ACC112 (cell line): ENCODE measurements around the gene TMLHE.
"Not testable (repeated sequence)": the region's sequence is repeated elsewhere in the genome, so short reads cannot be mapped to it uniquely, and the experiment has no call there.

Experiments
- H2AFZ ChIP-seq: fragments of 200-600 bp; sonication (generic); one replicate; pipeline ENCODE4 v1.6.0; 2017; ENCODE audit warnings: antibody characterized with exemption, low read length; ENCODE audit not compliant: unreplicated experiment
- H3K27ac ChIP-seq: fragments of 200-600 bp; sonication (generic); 2 replicates; pipeline ENCODE4 v1.5.1; 2014; ENCODE audit warnings: low read depth, mild to moderate bottlenecking, antibody characterized with exemption, low read length, moderate library complexity
- H3K27me3 ChIP-seq: fragments of 200-600 bp; sonication (generic); 2 replicates; pipeline ENCODE4 v1.6.1; 2014; ENCODE audit warnings: mild to moderate bottlenecking, antibody characterized with exemption, low read length, moderate library complexity, mixed read lengths; ENCODE audit not compliant: insufficient read depth
- H3K36me3 ChIP-seq: fragments of 200-600 bp; sonication (generic); 2 replicates; pipeline ENCODE4 v1.6.1; 2016; ENCODE audit warnings: mild to moderate bottlenecking, antibody characterized with exemption, low read length, moderate library complexity, mixed read lengths; ENCODE audit not compliant: insufficient read depth
- H3K4me1 ChIP-seq: fragments of 200-600 bp; sonication (generic); one replicate; pipeline ENCODE4 v1.6.1; 2016; ENCODE audit warnings: low read length, mixed read lengths; ENCODE audit not compliant: insufficient read depth, unreplicated experiment, control insufficient read depth
- H3K4me3 ChIP-seq: fragments of 200-600 bp; sonication (generic); 2 replicates; pipeline ENCODE4 v1.5.1; 2014; ENCODE audit warnings: mild to moderate bottlenecking, low read depth, low read length
- H3K79me2 ChIP-seq: fragments of 200-600 bp; sonication (generic); one replicate; pipeline ENCODE4 v1.6.0; 2016; ENCODE audit warnings: low read length; ENCODE audit not compliant: control insufficient read depth, unreplicated experiment, insufficient read depth

TMLHE gene

DNA sequence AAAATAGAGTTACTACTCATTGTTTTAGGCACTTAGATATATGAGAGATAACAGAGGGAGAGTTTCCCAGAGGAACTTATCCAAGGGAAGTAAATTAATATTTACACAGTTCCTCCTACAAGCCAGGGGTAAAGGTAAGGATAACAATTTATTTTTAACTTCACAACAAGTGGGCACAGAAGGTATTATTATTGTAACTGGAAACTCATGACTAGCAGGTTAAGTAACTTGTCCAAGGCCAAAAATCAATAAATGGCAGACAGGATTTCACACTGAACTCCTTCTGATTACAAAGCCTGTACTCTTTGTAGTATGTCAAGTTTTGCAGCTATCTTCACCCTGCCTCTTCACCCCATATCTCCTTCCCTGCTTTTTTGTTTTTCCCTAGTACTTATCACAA is 107.5 kb downstream of the TMLHE start:
- H3K79me2 ChIP-seq, result no peaks in the 10 kb centered on the region
- H3K36me3 ChIP-seq, result peaks cover 7% of the 10 kb centered on the region; the same call in 1 of the 2 replicates
- no peaks in the 10 kb centered on the region for H3K27me3 ChIP-seq
- H2AFZ ChIP-seq, result no peak overlapping the region
- no peak overlapping the region for H3K4me3 ChIP-seq
- H3K4me1 ChIP-seq, result no peaks in the 10 kb centered on the region
- H3K27ac ChIP-seq, result no peak overlapping the region

DNA sequence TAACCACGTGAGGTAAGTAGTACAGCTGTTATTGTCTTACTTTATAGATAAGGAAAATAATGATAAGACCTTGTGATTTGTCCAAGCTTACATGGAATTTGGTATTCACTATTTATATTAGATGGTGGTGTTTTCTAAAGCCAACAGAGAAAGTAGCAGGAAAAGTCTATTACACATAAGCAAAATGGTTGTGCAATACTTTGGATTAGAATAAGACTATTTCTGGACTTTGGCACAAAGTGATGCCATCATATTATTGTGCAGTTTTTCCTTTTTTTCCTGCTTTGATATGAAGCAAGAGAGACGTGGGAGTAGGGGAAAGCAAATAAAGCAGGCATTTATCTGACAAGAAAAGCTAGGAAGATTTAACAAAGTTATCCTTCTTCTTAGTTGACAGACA is 117.6 kb downstream of the TMLHE start:
- not testable (repeated sequence) for H3K4me3 ChIP-seq, H3K36me3 ChIP-seq, H3K79me2 ChIP-seq, H3K27ac ChIP-seq, H3K27me3 ChIP-seq, H3K4me1 ChIP-seq, H2AFZ ChIP-seq

DNA sequence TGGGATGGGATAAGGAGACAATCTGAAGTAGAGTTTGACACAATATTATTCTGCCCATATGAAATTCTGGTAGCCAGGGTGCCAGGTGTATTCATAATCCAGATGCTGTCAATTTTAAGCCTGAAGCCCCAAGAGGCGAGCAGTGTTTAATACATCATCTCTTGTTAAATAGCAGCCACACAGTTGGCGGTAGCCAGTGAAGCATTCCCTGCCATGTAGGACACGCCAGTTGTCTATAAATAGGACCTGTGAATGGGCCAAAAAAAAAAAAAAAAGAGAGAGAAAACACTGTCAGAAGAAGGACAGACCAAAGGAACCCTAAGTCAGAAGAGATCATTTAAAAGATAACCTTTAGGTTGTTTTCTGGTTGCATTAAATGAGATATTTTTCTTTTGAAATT is 121.3 kb downstream of the TMLHE start:
- not testable (repeated sequence) for H3K27ac ChIP-seq, H3K4me3 ChIP-seq, H3K36me3 ChIP-seq, H2AFZ ChIP-seq, H3K79me2 ChIP-seq, H3K4me1 ChIP-seq, H3K27me3 ChIP-seq

DNA sequence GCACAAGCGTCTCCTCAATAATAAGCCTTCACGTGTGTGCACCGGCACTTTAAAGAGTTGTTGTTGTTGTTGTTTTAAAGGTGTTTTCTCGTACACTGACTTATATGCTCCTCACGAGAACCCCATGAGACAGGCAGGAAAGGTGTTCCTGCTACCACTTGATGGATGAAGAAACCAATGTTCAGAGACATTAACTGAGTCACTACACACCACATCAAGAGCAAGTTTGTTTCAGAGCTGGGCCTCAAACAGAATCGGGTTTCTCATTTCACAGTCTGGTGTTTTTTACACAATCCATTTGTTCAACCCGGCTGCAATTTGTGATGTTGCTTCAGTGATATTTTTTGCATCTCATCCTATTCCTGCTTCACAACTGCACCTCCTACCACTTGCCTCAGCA is 135.6 kb downstream of the TMLHE start:
- H3K27me3 ChIP-seq, H3K36me3 ChIP-seq, H2AFZ ChIP-seq, H3K4me3 ChIP-seq, H3K79me2 ChIP-seq, H3K4me1 ChIP-seq, H3K27ac ChIP-seq: not testable (repeated sequence)

DNA sequence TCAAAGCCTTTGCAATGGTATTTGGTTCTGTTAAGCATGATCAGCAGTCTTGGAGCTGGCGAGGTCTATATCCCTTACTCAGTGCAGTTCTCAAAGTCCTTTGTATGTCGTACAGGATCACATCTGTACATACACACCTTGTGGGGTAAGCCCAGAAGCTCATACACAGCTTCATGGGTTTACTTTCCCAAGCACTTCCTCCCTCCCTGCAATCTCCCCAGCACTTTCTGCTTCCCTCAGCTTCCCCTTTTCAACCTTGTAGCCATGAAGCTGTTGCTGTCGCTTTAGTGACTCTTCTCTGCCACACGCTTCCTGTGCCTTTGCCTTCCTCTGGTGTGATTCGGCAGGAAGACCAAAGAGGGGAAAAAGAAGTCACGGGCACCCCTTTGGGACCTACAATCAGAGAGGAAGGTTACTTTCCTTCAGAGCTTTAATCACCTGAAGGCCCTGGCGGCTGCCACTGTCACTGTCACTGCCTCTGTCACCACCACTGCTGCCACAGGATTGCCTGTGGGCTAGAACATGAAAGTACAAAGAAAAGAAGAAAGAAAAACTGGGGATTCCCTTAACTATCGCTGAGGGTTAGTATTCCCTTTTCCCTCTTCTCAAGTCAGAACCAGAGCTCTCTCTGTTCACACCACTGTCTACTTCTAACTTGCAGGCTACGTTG is 146.3 kb downstream of the TMLHE start:
- H3K36me3 ChIP-seq, H3K4me1 ChIP-seq, H2AFZ ChIP-seq, H3K27me3 ChIP-seq, H3K27ac ChIP-seq, H3K79me2 ChIP-seq, H3K4me3 ChIP-seq: not testable (repeated sequence)

DNA sequence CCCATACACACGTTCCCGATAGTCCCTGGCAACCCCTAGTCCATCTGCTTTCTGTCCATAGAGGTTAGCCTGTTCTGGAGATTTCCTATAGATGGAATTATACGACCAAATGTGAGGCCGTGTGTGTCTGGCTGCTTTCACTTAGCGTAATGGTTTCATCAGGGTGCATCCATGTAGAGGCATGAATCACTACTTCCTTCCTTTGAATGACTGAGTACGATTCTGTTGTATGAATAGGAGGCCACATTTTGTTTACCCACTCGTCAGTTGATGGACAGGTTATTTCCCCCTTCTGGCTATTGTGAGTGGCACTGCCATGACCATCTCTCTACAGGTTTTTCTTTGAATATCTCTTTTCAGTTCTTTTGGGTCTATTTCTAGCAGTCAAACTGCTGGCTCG is 152.3 kb downstream of the TMLHE start:
- not testable (repeated sequence) for H3K27ac ChIP-seq, H3K36me3 ChIP-seq, H3K4me3 ChIP-seq, H3K79me2 ChIP-seq, H3K4me1 ChIP-seq, H2AFZ ChIP-seq, H3K27me3 ChIP-seq

DNA sequence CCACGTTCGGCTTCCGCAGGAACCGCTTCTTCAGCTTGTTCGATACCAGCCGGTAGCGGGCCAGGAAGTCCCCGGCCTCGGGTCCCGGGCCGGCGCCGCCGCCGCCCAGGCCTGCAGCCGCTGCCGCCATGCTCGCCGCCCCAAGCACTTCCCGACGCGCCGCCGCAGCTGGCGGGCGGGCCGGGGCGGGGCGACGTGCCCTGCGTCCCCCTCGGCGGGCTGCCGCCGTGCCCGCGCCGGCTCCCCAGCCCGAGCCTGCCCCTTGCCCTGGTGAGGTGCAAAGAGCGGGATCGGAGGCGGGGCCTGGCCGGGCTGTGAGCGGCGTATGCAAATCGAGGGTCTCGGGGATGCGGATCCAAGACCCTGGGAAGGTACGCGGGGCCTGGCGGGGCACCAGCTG is 154.3 kb downstream of the TMLHE start, which contains the start of gene F8A3:
F8A3 (minus strand) TSS at position 150 of the 400 bp plus-strand sequence; CDS start at position 130, 20 bp downstream.
- H3K27me3 ChIP-seq, result not testable (repeated sequence)

DNA sequence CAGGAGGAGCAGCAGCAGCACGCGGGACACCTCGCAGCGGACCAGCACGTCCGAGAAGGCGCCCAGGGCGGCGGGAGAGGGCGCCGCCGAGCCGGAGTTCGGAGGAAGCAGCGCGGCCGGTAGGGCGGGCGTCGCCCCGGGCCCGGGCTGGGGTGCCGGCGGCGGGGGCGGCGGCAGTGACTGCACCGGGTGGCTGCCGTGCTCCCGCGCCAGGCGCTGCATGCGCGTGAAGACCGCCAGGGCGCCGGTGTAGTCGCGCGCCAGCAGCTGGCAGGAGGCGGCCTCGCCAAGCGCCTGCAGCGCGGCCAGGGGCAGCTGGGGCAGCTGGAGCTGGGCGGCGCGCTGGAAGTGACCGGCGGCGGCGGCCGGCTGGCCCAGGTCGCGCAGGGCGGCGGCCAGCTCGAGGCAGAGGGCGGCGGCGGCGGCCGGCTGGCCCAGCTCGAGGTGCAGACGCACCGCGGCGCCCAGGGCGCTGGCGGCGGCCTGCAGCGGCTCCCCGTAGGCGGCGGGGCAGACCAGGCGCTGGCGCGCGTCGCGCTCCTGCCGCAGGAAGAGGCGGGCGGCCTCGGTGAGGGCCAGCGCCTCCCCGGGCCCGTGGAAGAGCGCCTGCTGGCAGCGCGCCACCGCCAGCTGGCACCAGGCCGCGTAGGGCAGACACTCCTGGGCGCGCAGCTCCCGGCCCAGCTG is 154.8 kb downstream of the TMLHE start:
- not testable (repeated sequence) for H3K79me2 ChIP-seq, H3K36me3 ChIP-seq, H2AFZ ChIP-seq, H3K27ac ChIP-seq, H3K27me3 ChIP-seq, H3K4me3 ChIP-seq, H3K4me1 ChIP-seq

More for the DNA sequence above, 154.3 kb downstream of the TMLHE start, which contains the start of gene F8A3:
- not testable (repeated sequence) for H3K27ac ChIP-seq, H3K4me1 ChIP-seq, H3K36me3 ChIP-seq, H3K79me2 ChIP-seq, H3K4me3 ChIP-seq, H2AFZ ChIP-seq

DNA sequence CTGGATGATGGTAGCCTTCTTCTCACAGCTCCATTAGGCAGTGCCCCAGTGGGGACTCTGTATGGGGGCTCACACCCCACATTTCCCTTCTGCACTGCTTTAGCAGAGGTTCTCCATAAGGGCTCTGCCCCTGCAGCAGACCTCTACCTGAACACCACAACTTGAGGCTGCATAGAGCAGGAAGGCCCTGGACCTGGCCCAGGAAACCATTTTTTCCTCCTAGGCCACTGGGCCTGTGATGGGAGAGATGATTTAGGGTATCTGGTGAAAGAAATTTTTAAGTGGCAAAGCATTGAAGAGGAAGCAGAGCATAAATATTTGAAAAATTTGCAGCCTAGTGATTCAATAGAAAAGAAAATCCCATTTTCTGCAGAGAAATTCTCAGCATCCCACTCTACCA is 171.7 kb downstream of the TMLHE start:
- H3K4me3 ChIP-seq, result no peak overlapping the region
- H3K27me3 ChIP-seq, result no peaks in the 10 kb centered on the region
- H3K4me1 ChIP-seq, result no peaks in the 10 kb centered on the region
- H3K79me2 ChIP-seq, result no peaks in the 10 kb centered on the region
- no peaks in the 10 kb centered on the region for H3K36me3 ChIP-seq
- H3K27ac ChIP-seq, result no peak overlapping the region
- no peak overlapping the region for H2AFZ ChIP-seq
